Activated CD4-positive, alpha-beta T cell treated with anti-CD3 and anti-CD28 coated beads for 48 hours (primary cell): ENCODE data around the gene MID1.

Experiments used
- DNase-seq: peaks from one replicate; pipeline ENCODE4 v3.0.0-alpha.2; 2020

The MID1 gene

GRCh38 chrX:10423716-10424115 is 196.7 kb downstream of the MID1 start:
- no peak for DNase-seq

DNA sequence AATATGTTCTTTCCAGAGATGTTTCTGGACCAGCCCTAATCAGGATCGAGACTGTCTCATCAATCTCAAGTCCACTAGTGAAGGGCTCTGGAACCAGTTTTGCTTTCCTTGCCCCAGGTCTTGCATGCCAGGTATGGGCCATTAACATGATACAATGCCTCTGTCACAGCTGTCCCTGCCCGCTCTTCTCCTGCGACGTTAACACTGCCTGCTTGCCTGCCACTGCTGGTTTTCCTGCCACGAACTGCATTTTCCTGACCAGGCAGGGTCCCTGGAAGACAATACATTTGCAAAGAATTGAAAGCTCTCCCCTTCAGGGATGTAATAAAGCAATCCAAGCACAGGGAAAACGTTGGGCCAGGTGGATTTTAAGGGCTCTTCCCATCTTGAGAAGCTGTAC is 200.3 kb downstream of the MID1 start:
- no peak for DNase-seq

GRCh38 chrX:10416424-10416823 is 204.0 kb downstream of the MID1 start:
- DNase-seq: no peak

DNA sequence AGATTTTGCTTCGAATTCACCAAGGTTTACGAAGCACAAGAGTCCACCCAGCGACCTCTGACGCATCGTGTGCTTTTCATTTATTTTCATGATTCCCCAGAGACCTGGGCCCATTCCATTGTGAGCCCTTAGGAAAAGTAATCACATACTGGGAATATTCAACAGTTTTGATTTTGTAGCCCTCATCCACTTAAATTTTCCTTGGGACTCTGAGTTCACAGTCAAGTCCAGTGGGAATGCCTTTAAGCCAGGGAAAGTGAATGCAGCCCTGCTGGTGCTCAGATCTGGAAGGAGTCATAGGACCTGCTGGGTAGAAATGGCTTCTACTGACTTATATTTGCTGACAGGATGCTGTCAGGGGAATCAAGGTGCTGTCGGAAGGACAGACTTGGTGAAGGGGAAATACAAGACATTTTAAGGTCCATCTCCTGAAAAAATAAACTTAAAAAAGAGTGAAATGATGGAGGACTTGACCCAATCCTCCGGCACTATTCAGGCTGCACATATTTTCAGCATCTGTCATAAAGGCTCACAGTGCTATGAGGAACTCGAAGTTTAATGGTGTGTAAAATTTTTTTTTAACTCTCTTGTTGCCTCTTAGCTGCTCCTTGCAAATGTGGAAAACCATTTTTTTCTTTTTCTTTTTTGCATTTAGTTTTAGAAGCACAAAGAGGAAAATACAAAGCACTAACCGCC is 204.9 kb downstream of the MID1 start:
- DNase-seq: no peak

DNA sequence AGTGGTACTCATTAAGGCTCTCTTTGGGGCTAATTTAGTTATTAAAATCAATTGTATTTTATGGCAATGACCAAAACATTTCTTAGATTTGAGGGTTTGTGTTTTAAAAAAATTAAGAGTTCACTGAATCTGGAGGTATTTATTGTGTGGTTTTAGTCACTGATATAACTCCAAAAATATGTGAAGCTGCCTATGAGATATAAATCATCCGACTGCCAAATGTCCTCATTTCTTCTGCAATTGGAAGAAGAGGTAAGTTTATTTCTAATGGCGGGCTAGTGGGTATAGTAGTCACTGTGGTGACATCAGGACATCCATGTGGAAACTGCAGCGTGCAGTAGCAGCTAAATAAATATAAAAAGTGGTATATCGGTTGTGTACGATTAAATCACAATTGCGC is 205.5 kb downstream of the MID1 start:
- DNase-seq: no peak

- no peak for DNase-seq
These were observed 206.1 kb downstream of the MID1 start for GRCh38 chrX:10414156-10414824.

GRCh38 chrX:10404436-10404835 is 215.9 kb downstream of the MID1 start:
- DNase-seq: no peak

GRCh38 chrX:10401239-10401638 is 219.1 kb downstream of the MID1 start:
- no peak for DNase-seq

DNA sequence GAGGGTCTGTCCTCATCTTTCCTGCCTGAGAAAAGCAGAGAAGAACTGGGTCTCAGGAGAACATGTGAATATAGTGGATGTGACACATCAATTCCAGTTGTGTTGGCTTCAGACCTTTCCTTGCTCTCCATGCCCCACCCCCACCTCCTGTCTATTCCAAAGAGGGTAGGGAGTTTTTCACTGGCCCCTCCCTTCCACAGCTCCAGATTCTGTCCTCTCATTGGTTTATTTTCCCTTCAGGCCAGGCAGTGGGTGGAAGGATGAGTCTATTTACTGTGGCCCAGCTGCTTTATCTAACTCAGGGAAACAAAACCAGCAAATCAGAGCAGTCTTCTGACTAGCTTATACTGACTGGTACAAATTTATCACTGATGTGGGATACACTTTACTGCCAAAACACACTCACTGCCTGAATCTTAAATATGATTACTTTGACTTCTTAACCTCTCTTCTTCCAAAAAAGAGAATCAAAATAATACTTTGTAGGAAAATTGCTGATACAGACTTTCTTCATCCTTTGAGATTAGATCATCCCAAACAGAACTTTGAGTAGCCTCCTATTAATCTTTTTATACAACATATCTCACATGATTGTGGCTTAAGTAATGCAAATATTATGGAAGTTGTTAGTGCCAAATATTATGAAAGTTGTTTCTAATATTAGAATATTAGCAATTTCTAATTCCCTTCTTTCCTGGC is 221.2 kb downstream of the MID1 start:
- DNase-seq: no peak

GRCh38 chrX:10398215-10398614 is 222.2 kb downstream of the MID1 start:
- DNase-seq: no peak

GRCh38 chrX:10397349-10397748 is 223.0 kb downstream of the MID1 start:
- no peak for DNase-seq

GRCh38 chrX:10395643-10396042 is 224.7 kb downstream of the MID1 start:
- no peak for DNase-seq
